ENCODE measurements around the gene RAB29.

GRCh38 chr1:205766038-205766437, 9.2 kb downstream of the RAB29 start:
- no peak for TF ChIP-seq CTCF (IDR thresholded peaks at IDR 0.05)
- no peak for TF ChIP-seq POLR2A (IDR thresholded peaks at IDR 0.05)

Data from body of pancreas (tissue), 4 donors.